GM19193 (cell line): ENCODE data around the gene B3GALT4.

Experiments used
- POLR2A ChIP-seq: IDR thresholded peaks from 4 replicates; pipeline ENCODE4 v1.6.1; 2011; ENCODE audit not compliant: insufficient read depth, insufficient read length; ENCODE audit errors: extremely low read depth

B3GALT4 gene

GRCh38 chr6:33315793-33316602, 39.1 kb downstream of the B3GALT4 start:
- no peak for TF ChIP-seq POLR2A

- TF ChIP-seq POLR2A: no peak
Observed at GRCh38 chr6:33316603-33317418, 39.9 kb downstream of the B3GALT4 start.

- TF ChIP-seq POLR2A: no peak
Observed at GRCh38 chr6:33317419-33317668, 40.4 kb downstream of the B3GALT4 start.

- TF ChIP-seq POLR2A: peak; percentile 46
Observed at GRCh38 chr6:33317669-33318425, 40.9 kb downstream of the B3GALT4 start, which contains the start of gene ZBTB22. TSS of gene ZBTB22 (minus strand) at chr6:33317744. CDS start at chr6:33316916, 828 bp downstream.

- no peak for TF ChIP-seq POLR2A
Observed at GRCh38 chr6:33318426-33319073, 41.6 kb downstream of the B3GALT4 start.

- TF ChIP-seq POLR2A: no peak
Observed at GRCh38 chr6:33319939-33320314, 43.0 kb downstream of the B3GALT4 start.

- no peak for TF ChIP-seq POLR2A
Observed at GRCh38 chr6:33320315-33321181, 43.6 kb downstream of the B3GALT4 start.

- TF ChIP-seq POLR2A: no peak
Observed at GRCh38 chr6:33321227-33321626, 44.3 kb downstream of the B3GALT4 start.

- no peak for TF ChIP-seq POLR2A
Observed at GRCh38 chr6:33323623-33323948, 46.7 kb downstream of the B3GALT4 start.

GRCh38 chr6:33324125-33324524, 47.2 kb downstream of the B3GALT4 start:
- TF ChIP-seq POLR2A: no peak
